GM12872 (cell line): ENCODE data around the gene OOSP2.

ENCODE experiments used
- TF ChIP-seq, protein P1 (sequence below): IDR thresholded peaks from 3 replicates; pipeline ENCODE4 v1.5.1; 2011; ENCODE audit warnings: low read depth, mild to moderate bottlenecking, low read length, moderate library complexity; ENCODE audit not compliant: insufficient read depth

The OOSP2 gene, protein sequence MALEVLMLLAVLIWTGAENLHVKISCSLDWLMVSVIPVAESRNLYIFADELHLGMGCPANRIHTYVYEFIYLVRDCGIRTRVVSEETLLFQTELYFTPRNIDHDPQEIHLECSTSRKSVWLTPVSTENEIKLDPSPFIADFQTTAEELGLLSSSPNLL

DNA sequence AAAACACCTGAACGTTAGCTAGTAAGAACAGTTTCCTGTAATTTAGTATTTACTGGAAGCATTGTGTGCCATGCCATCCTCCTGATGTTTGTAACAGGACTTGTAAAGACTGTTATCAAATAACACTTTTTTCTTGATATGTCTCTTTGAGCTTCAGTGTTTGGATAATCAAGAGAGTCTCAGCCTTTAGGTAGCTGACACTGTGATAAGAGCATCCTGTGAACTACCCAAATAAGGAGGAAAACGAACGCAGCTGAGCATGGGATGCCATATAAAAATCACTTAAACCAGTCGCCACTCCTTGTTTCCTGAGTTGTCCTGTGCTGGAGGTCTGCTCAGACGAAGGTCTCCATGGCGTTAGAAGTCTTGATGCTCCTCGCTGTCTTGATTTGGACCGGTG lies at the start of gene OOSP2:
Gene OOSP2, plus strand, starts transcription at position 301 of the 400 bp plus-strand sequence. Its CDS starts 51 bp downstream, at position 352.
- TF ChIP-seq, protein P1, sequence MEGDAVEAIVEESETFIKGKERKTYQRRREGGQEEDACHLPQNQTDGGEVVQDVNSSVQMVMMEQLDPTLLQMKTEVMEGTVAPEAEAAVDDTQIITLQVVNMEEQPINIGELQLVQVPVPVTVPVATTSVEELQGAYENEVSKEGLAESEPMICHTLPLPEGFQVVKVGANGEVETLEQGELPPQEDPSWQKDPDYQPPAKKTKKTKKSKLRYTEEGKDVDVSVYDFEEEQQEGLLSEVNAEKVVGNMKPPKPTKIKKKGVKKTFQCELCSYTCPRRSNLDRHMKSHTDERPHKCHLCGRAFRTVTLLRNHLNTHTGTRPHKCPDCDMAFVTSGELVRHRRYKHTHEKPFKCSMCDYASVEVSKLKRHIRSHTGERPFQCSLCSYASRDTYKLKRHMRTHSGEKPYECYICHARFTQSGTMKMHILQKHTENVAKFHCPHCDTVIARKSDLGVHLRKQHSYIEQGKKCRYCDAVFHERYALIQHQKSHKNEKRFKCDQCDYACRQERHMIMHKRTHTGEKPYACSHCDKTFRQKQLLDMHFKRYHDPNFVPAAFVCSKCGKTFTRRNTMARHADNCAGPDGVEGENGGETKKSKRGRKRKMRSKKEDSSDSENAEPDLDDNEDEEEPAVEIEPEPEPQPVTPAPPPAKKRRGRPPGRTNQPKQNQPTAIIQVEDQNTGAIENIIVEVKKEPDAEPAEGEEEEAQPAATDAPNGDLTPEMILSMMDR: no peak

DNA sequence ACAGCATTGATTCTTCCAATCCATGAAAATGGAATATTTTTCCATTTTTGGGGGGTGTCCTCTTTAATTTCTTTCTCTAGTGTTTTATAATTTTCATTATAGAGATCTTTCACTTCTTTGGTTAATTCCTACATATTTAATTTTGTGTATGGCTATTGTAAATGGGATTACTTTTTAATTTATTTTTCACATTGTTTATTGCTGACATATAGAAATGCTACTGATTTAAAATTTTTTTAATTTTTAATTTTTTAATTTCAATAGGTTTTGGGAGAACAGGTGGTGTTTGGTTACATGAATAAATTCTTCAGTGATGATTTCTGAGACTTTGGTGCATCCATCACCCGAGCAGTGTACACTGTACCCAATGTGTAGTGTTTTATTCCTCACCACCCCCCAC lies 49.8 kb upstream of the OOSP2 start:
- TF ChIP-seq, protein P1: no peak

DNA sequence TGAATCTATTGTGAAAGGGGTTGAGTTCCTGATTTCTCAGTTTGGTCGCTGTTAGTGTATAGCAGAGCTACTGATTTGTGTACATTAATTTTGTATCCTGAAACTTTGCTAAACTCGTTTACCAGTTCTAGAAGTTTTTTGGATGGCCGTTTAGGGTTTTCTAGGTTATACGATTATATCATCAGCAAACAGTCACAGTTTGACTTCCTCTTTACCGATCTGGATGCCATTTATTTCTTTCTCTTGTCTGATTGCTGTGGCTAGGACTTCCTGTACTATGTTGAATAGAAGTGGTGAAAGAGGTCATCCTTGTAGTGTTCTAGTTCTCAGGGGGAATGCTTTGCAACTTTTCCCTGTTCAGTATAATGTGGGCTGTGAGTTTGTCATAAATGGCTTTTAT lies 47.8 kb upstream of the OOSP2 start:
- TF ChIP-seq, protein P1: no peak

DNA sequence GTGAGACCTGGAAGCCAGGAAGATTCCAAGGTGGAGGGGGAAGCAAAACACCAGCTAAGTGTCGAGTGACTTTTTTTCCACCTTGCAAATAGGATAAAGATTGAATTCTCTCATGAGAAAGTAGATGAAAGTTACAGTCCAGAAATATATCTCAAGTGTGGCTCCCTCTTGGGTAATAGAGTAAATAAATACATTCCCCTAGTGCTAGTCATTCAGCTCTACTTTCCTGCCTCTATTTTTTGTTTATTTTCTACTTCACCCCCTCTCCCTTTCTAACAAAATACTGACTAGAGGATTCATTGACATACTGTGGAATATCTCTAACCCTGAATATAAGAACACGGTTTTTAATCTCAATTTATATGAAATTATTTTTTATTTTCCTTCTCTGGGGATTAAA lies 42.4 kb upstream of the OOSP2 start:
- TF ChIP-seq, protein P1: no peak

DNA sequence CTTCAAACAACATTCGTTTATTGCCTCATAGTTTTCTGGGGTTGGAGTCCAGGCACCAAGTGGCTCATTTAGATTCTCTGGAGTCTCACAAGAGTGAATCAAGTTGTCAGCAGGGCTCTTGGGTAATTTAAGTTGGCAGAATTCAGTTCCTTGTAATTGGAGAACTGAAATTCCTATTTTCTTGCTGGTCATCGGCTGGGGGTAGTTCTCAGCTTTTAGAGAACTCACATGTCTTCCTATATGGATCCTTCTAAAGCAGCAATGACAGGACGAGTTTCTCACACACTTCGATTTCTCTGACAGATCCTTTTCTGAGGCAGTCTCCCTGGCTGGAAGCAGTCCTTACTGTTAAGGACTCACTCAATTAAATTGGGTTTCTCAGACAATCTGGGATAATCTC lies 40.5 kb upstream of the OOSP2 start:
- TF ChIP-seq, protein P1: no peak

DNA sequence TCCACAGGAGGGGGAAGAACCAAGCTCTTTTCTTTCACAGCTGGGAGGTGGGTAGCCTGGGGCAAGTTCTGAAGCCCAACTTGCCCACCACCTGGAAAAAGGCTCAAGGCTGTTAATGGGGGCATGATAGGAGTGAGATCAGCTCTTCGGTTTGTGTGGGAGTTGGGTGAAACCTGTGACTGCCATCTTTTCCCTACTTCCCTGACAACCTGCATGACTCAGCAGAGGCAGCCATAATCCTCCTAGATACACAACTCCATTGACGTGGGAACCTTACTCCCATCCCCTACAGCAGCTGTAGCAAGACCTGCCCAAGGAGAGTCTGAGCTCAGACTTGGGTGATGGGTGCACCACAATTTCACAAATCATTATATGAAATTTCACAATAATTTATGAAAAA lies 36.5 kb upstream of the OOSP2 start:
- TF ChIP-seq, protein P1: no peak

DNA sequence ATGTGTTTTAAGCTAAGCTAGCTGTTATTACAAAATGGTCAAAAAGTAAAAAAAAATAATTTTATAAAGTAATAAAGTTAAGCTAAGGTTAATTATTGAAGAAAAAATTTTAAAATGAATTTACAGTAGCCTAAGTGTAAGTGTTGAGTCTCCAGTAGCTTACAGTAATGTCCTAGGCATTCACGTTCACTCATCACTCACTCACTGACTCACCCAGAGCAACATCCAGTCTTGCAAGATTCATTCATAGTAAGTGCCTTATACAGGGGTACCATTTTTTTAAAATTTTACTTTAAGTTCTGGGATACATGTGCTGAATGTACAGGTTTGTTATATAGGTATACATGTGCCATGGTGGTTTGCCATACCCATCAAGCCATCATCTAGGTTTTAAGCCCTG lies 34.8 kb upstream of the OOSP2 start:
- TF ChIP-seq, protein P1: no peak
